OCI-LY1 (cell line): ENCODE measurements around the gene PASD1.

Experiments
- H2AFZ ChIP-seq: fragments of 200-600 bp; sonication (generic), shearing (Covaris generic); 2 replicates; pipeline ENCODE4 v1.6.0; 2014; ENCODE audit warnings: antibody characterized with exemption, mild to moderate bottlenecking, low read length
- H3F3A ChIP-seq: fragments of 200-600 bp; sonication (generic), shearing (Covaris generic); 2 replicates; pipeline ENCODE4 v1.6.0; 2014; ENCODE audit warnings: mild to moderate bottlenecking, antibody characterized with exemption, low read length, moderate library complexity; ENCODE audit not compliant: insufficient read depth
- H3K27ac ChIP-seq: fragments of 200-600 bp; sonication (generic); 2 replicates; pipeline ENCODE4 v1.5.1; 2014; ENCODE audit warnings: low read length, mixed run types, mild to moderate bottlenecking, low read depth; ENCODE audit not compliant: poor library complexity, severe bottlenecking
- H3K27me3 ChIP-seq: fragments of 200-600 bp; sonication (generic); 2 replicates; pipeline ENCODE4 v1.6.0; 2014; ENCODE audit warnings: antibody characterized with exemption, mild to moderate bottlenecking, low read length, moderate library complexity; ENCODE audit not compliant: insufficient read depth
- H3K36me3 ChIP-seq: fragments of 200-600 bp; sonication (generic); 2 replicates; pipeline ENCODE4 v1.6.1; 2014; ENCODE audit warnings: mild to moderate bottlenecking, antibody characterized with exemption, low read length, moderate library complexity, mixed read lengths; ENCODE audit not compliant: insufficient read depth
- H3K4me1 ChIP-seq: fragments of 200-600 bp; sonication (generic); 2 replicates; pipeline ENCODE4 v1.5.1; 2014; ENCODE audit warnings: mild to moderate bottlenecking, low read length, moderate library complexity; ENCODE audit not compliant: insufficient read depth, severe bottlenecking
- H3K4me2 ChIP-seq: fragments of 200-600 bp; sonication (generic), shearing (Covaris generic); 2 replicates; pipeline ENCODE4 v1.6.1; 2014; ENCODE audit warnings: low read length
- H3K4me3 ChIP-seq: fragments of 200-600 bp; sonication (generic); 2 replicates; pipeline ENCODE4 v1.5.1; 2014; ENCODE audit warnings: low read length, low read depth, mild to moderate bottlenecking, mixed read lengths; ENCODE audit not compliant: poor library complexity, severe bottlenecking
- H3K79me2 ChIP-seq: fragments of 200-600 bp; shearing (Covaris generic); 2 replicates; pipeline ENCODE4 v1.6.1; 2016; ENCODE audit warnings: mixed run types, low read length, mixed read lengths; ENCODE audit not compliant: insufficient read depth
- H3K9ac ChIP-seq: fragments of 200-600 bp; sonication (generic), shearing (Covaris generic); 2 replicates; pipeline ENCODE4 v1.6.1; 2014; ENCODE audit warnings: mild to moderate bottlenecking, low read length, mixed read lengths
- H3K9me2 ChIP-seq: fragments of 200-600 bp; sonication (generic), shearing (Covaris generic); 2 replicates; pipeline ENCODE4 v1.6.1; 2014; ENCODE audit warnings: low read depth, mild to moderate bottlenecking, low read length, mixed read lengths
- H3K9me3 ChIP-seq: fragments of 200-600 bp; shearing (Covaris generic); 2 replicates; pipeline ENCODE4 v1.6.1; 2014; ENCODE audit warnings: low read length, mixed read lengths
- H4K20me1 ChIP-seq: fragments of 200-600 bp; sonication (generic), shearing (Covaris generic); 2 replicates; pipeline ENCODE4 v1.6.0; 2016; ENCODE audit warnings: mild to moderate bottlenecking, low read length; ENCODE audit not compliant: insufficient read depth
- CTCF ChIP-seq: fragments of 200-600 bp; sonication (generic), shearing (Covaris generic); IDR thresholded peaks from 2 replicates; pipeline ENCODE4 v1.5.1; 2017; ENCODE audit warnings: mild to moderate bottlenecking, antibody characterized with exemption, low read length, moderate library complexity, mixed read lengths
- EZH2 ChIP-seq: fragments of 200-600 bp; sonication (generic), shearing (Covaris generic); IDR thresholded peaks from 2 replicates; pipeline ENCODE4 v1.8.0; 2017; ENCODE audit warnings: borderline replicate concordance, mixed run types, mild to moderate bottlenecking, antibody characterized with exemption, low read length, moderate library complexity, mixed read lengths

PASD1 gene

GRCh38 chrX:151722241-151722846, 158.9 kb downstream of the PASD1 start:
- Histone ChIP-seq H3F3A (no peaks in the 10 kb centered on the region), H3K36me3 (no peaks in the 10 kb centered on the region), H3K79me2 (no peaks in the 10 kb centered on the region), H3K9me3 (no peaks in the 10 kb centered on the region), H3K27me3 (no peaks in the 10 kb centered on the region), H2AFZ (no peak overlapping the region), H3K9ac (no peak overlapping the region), H3K27ac (no peak overlapping the region), H3K4me3 (no peak overlapping the region), H3K9me2 (no peaks in the 10 kb centered on the region), H3K4me2 (no peak overlapping the region), H4K20me1 (no peaks in the 10 kb centered on the region), H3K4me1 (no peaks in the 10 kb centered on the region)
- no peak for TF ChIP-seq EZH2
- TF ChIP-seq CTCF, result peak; percentile 41

GRCh38 chrX:151723156-151723760, 159.8 kb downstream of the PASD1 start:
- Histone ChIP-seq H3K36me3 (no peaks in the 10 kb centered on the region), H3K4me3 (no peak overlapping the region), H3K27ac (no peak overlapping the region), H3K79me2 (no peaks in the 10 kb centered on the region), H3K27me3 (no peaks in the 10 kb centered on the region), H3K9ac (no peak overlapping the region), H3K9me2 (no peaks in the 10 kb centered on the region), H3F3A (no peaks in the 10 kb centered on the region), H3K4me2 (no peak overlapping the region), H4K20me1 (no peaks in the 10 kb centered on the region), H3K9me3 (no peaks in the 10 kb centered on the region), H3K4me1 (no peaks in the 10 kb centered on the region), H2AFZ (no peak overlapping the region)
- TF ChIP-seq CTCF (no peak), EZH2 (no peak)

GRCh38 chrX:151724563-151725337, 161.3 kb downstream of the PASD1 start:
- Histone ChIP-seq H3K4me2 (no peak overlapping the region), H3K9ac (no peak overlapping the region), H3K9me3 (no peaks in the 10 kb centered on the region), H2AFZ (no peak overlapping the region), H3K4me1 (no peaks in the 10 kb centered on the region), H3K27ac (no peak overlapping the region), H3K4me3 (no peak overlapping the region), H3K79me2 (no peaks in the 10 kb centered on the region), H3K27me3 (no peaks in the 10 kb centered on the region), H3F3A (no peaks in the 10 kb centered on the region), H4K20me1 (no peaks in the 10 kb centered on the region), H3K9me2 (no peaks in the 10 kb centered on the region), H3K36me3 (no peaks in the 10 kb centered on the region)
- TF ChIP-seq CTCF (no peak), EZH2 (no peak)
